IPS DF 4.7 (cell line): ENCODE measurements around the gene DKK1.
"Not testable (repeated sequence)": the region's sequence is repeated elsewhere in the genome, so short reads cannot be mapped to it uniquely, and the experiment has no call there.

Experiments
- DNase-seq: peaks from one replicate; pipeline ENCODE4 v3.0.0-alpha.2; 2013; ENCODE audit warnings: low spot score; ENCODE audit errors: extremely low read depth

The DKK1 gene

GRCh38 chr10:52365547-52366432 lies 51.7 kb downstream of the DKK1 start:
- DNase-seq = not testable (repeated sequence)
